ENCODE results near the gene TMUB2. TPM values are rescaled to one million over a fixed set of nuclear protein-coding genes. Genes with fewer than 3 reads are reported as not detected.
A peak's percentile ranks its signal among the peaks of the same experiment; 100 is the strongest.

The TMUB2 gene
- total and polyA plus RNA-seq, 2 of the 13 experiments (the other 11 are each of a cell fraction or from before 2014, with no cell fraction given) = 26.9 to 50.8 TPM

GRCh38 chr17:44184212-44184810 lies 2.5 kb upstream of the TMUB2 start (continued):
- TF ChIP-seq RERE (CRISPR knock-in tag; IDR thresholded peaks at IDR 0.05; ENCODE audit: low read depth) = no peak
- TF ChIP-seq NFRKB (IDR thresholded peaks at IDR 0.05) = no peak
- TF ChIP-seq EP300 (IDR thresholded peaks at IDR 0.05; ENCODE audit: low read depth in 2 of 2, low read length in 2 of 2) = peak in 1 of 2 experiments; percentile 22; a peak in 1 of 4 replicates
- TF ChIP-seq EP300 (CRISPR knock-in tag; IDR thresholded peaks at IDR 0.05; ENCODE audit: borderline replicate concordance) = no peak
- TF ChIP-seq SOX6 (IDR thresholded peaks at IDR 0.05) = no peak
- peak; percentile 39; the same call in 1 of the 2 replicates for TF ChIP-seq SOX6 (CRISPR knock-in tag; IDR thresholded peaks at IDR 0.05)
- no peak for TF ChIP-seq TEAD3 (CRISPR knock-in tag; optimal IDR thresholded peaks at IDR 0.05; ENCODE audit: borderline replicate concordance)
- no peak for TF ChIP-seq ZNF124 (CRISPR knock-in tag; IDR thresholded peaks at IDR 0.05)
- no peak for TF ChIP-seq ZNF577 (CRISPR knock-in tag; IDR thresholded peaks at IDR 0.05; ENCODE audit: borderline replicate concordance, low read depth)
- TF ChIP-seq HDAC2 (CRISPR knock-in tag; IDR thresholded peaks at IDR 0.05) = peak; percentile 31; the same call in 1 of the 2 replicates
- peak; percentile 54; the same call in 1 of the 2 replicates for TF ChIP-seq PAXIP1 (CRISPR knock-in tag; conservative IDR thresholded peaks at IDR 0.05)
- peak; percentile 80 for TF ChIP-seq ZBTB33 (CRISPR knock-in tag; IDR thresholded peaks at IDR 0.05)
- no peak for TF ChIP-seq SAFB2 (CRISPR knock-in tag; IDR thresholded peaks at IDR 0.05; ENCODE audit: borderline replicate concordance, low read depth)
- TF ChIP-seq ZNF3 (CRISPR knock-in tag; IDR thresholded peaks at IDR 0.05) = peak; percentile 65; the same call in 1 of the 2 replicates
- TF ChIP-seq FLYWCH1 (CRISPR knock-in tag; IDR thresholded peaks at IDR 0.05) = no peak
- TF ChIP-seq KLF9 (CRISPR knock-in tag; IDR thresholded peaks at IDR 0.05; ENCODE audit: low read depth) = no peak
- no peak for TF ChIP-seq TCF7L2 (IDR thresholded peaks at IDR 0.05; ENCODE audit: low read depth, low read length)
- 0 out of 2 replicates have a peak, but pooled peaks have one; percentile 22 for TF ChIP-seq KLF6 (CRISPR knock-in tag; IDR thresholded peaks at IDR 0.05)
- peak; percentile 32; the same call in 1 of the 2 replicates for TF ChIP-seq ZNF121 (CRISPR knock-in tag; IDR thresholded peaks at IDR 0.05)
- TF ChIP-seq NR2F1 (CRISPR knock-in tag; IDR thresholded peaks at IDR 0.05) = peak; percentile 35 to 74; a peak in 3 of 4 replicates

Measured in HepG2 (cell line).